Osteocyte (in vitro differentiated cells): ENCODE measurements around the gene CDC27. TPM values are rescaled to one million over a fixed set of nuclear protein-coding genes. Genes with fewer than 3 reads are reported as not detected.

ENCODE experiments used
- DNase-seq: peaks from one replicate; pipeline ENCODE4 v3.0.0; 2021; ENCODE audit warnings: mixed read lengths; ENCODE audit not compliant: unreplicated experiment; ENCODE audit errors: extremely low spot score
- H3K27ac Mint-ChIP-seq: one replicate; pipeline ENCODE4 v1.8.0; 2021; ENCODE audit warnings: mild to moderate bottlenecking, mixed read lengths; ENCODE audit not compliant: unreplicated experiment
- H3K27me3 Mint-ChIP-seq: one replicate; pipeline ENCODE4 v1.8.0; 2021; ENCODE audit warnings: mixed read lengths; ENCODE audit not compliant: unreplicated experiment
- H3K36me3 Mint-ChIP-seq: one replicate; pipeline ENCODE4 v1.8.0; 2021; ENCODE audit warnings: mixed read lengths; ENCODE audit not compliant: unreplicated experiment
- H3K4me1 Mint-ChIP-seq: one replicate; pipeline ENCODE4 v1.8.0; 2021; ENCODE audit warnings: mixed read lengths; ENCODE audit not compliant: unreplicated experiment
- H3K4me3 Mint-ChIP-seq: one replicate; pipeline ENCODE4 v1.8.0; 2021; ENCODE audit warnings: mild to moderate bottlenecking, moderate library complexity, mixed read lengths; ENCODE audit not compliant: unreplicated experiment
- H3K9me3 Mint-ChIP-seq: one replicate; pipeline ENCODE4 v1.8.0; 2021; ENCODE audit warnings: mixed read lengths; ENCODE audit not compliant: unreplicated experiment
- total RNA-seq: library from RNA; stranded (reverse); gene quantifications from 2 replicates; pipeline ENCODE4 v1.2.1, GENCODE V29; 2021
- TF ChIP-seq, protein P1 (sequence below): fragments of 200-600 bp; sonication (generic); IDR thresholded peaks from 2 replicates; pipeline ENCODE4 v1.5.0; 2021; ENCODE audit warnings: antibody characterized with exemption, mild to moderate bottlenecking, moderate library complexity

Gene CDC27
- total RNA-seq, 1 donor from 2014 or later = 112 TPM

DNA sequence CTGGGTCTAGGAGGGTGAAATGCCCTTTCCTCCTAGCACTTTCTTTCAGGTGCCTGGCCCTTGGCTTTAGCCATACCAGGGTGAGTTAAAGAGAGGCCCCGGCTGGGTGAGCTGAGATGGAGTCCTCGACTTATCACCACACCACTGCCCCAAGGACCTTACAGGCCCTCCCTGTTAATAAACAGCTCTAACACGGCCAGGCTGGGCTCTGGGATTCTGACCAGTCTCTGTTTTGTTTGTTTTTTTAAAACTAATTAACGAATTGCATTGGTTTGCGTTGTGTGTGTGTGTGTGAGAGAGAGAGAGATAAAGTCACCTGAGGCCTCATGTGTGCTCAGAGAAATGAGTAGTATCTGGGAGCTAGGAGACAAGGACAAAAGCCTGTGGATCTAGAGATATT lies 34.4 kb upstream of the CDC27 start:
- peaks cover 23% of the 10 kb centered on the region for H3K4me1 Mint-ChIP-seq
- no peak for DNase-seq
- no peak overlapping the region for H3K27ac Mint-ChIP-seq
- no peaks in the 10 kb centered on the region for H3K9me3 Mint-ChIP-seq
- no peaks in the 10 kb centered on the region for H3K27me3 Mint-ChIP-seq
- no peaks in the 10 kb centered on the region for H3K36me3 Mint-ChIP-seq
- TF ChIP-seq, protein P1, sequence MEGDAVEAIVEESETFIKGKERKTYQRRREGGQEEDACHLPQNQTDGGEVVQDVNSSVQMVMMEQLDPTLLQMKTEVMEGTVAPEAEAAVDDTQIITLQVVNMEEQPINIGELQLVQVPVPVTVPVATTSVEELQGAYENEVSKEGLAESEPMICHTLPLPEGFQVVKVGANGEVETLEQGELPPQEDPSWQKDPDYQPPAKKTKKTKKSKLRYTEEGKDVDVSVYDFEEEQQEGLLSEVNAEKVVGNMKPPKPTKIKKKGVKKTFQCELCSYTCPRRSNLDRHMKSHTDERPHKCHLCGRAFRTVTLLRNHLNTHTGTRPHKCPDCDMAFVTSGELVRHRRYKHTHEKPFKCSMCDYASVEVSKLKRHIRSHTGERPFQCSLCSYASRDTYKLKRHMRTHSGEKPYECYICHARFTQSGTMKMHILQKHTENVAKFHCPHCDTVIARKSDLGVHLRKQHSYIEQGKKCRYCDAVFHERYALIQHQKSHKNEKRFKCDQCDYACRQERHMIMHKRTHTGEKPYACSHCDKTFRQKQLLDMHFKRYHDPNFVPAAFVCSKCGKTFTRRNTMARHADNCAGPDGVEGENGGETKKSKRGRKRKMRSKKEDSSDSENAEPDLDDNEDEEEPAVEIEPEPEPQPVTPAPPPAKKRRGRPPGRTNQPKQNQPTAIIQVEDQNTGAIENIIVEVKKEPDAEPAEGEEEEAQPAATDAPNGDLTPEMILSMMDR = no peak
- no peak overlapping the region for H3K4me3 Mint-ChIP-seq

DNA sequence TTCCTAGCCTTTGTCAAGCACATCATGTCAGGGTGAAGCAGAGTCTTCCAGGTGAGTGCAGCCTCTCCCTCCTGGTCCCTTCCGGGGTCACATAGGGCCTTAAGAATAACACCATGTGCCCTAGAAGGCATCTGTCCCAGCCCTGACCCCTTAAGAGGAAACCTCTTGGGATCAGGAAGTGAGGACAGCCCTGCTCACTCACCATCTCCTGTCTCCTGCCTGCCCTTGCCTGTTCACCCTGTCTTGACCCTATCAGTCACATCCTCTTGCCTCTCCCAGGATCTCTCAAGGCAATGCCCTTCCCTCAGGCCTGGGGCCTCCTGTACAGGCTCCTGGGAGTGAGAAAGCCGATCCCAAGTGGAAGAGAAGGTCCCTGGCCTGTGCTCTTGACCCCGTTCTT lies 33.9 kb upstream of the CDC27 start:
- Mint-ChIP-seq H3K4me3 (no peak overlapping the region), H3K4me1 (peaks cover 23% of the 10 kb centered on the region), H3K27ac (no peak overlapping the region), H3K36me3 (no peaks in the 10 kb centered on the region), H3K27me3 (no peaks in the 10 kb centered on the region), H3K9me3 (no peaks in the 10 kb centered on the region)
- TF ChIP-seq, protein P1 = no peak
- no peak for DNase-seq

DNA sequence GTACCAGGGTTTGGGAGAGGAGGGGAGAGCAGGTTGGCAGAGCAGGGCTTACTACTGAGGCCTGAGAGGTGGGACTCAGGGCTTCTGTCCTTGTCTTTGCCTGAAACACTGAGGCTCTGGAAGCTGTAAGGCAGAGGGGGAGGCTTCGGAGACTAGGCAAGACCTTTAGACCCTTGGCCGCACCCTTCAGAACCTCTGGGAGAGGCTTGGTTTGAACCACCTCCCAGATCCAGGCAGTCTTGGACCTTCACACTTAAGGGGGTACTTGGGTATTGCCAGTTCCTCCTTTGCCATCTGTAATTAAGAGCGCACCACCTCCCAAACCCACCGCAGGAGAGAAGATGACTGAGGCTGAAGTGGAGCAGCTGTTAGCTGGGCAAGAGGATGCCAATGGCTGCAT lies 33.0 kb upstream of the CDC27 start:
- TF ChIP-seq, protein P1 = no peak
- H3K27me3 Mint-ChIP-seq = no peaks in the 10 kb centered on the region
- H3K4me1 Mint-ChIP-seq = peaks cover 23% of the 10 kb centered on the region
- H3K9me3 Mint-ChIP-seq = no peaks in the 10 kb centered on the region
- no peaks in the 10 kb centered on the region for H3K36me3 Mint-ChIP-seq
- H3K27ac Mint-ChIP-seq = no peak overlapping the region
- DNase-seq = no peak
- H3K4me3 Mint-ChIP-seq = no peak overlapping the region

DNA sequence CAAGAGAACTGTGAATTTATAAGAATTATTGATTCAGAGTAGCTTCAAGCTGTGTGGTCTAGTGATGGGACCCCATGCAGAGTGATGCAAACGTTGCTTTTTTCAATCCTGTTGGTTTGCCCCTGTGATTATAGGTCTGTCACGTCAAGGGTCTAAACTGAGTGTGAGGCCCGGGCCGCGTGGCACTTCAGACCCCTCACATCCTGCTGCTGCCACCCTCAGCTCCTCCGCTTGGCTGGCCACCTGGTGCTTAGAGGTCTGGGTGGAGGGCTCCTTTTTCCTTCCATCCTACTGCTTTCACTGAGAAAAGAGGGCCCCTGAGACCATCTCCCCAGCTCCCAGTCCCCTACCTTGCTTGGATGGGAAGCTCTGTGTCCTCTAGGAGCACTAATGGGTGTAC lies 32.1 kb upstream of the CDC27 start:
- no peak for DNase-seq
- Mint-ChIP-seq H3K4me3 (no peak overlapping the region), H3K27ac (no peak overlapping the region), H3K27me3 (no peaks in the 10 kb centered on the region), H3K9me3 (no peaks in the 10 kb centered on the region), H3K36me3 (no peaks in the 10 kb centered on the region), H3K4me1 (peaks cover 23% of the 10 kb centered on the region)
- TF ChIP-seq, protein P1 = no peak

DNA sequence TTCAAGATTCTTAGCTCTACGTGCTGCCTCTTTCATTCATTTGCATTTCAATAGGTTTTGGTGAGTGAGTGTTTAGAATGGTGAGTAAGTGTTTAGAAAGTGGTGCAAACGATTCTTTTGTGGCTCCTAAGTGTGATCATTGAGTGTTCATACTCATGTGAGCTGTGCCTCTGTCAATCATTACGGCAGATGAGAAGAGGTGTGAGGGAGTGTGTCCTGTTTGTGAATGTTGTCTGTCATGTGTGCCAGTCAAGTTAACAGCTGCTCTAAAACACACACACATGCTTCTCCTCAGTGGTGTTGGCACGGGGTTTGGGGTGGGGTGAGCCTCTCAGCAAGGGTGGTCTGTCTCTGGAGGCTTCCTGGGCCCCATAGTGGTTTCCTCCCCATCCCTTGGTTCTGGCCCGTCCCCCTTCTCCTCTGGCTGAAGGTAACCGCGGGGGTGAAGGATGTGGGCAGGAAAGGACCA lies 31.5 kb upstream of the CDC27 start:
- Mint-ChIP-seq H3K9me3 (no peaks in the 10 kb centered on the region), H3K4me1 (peaks cover 17% of the 10 kb centered on the region), H3K27ac (no peak overlapping the region), H3K36me3 (no peaks in the 10 kb centered on the region), H3K4me3 (no peak overlapping the region), H3K27me3 (no peaks in the 10 kb centered on the region)
- TF ChIP-seq, protein P1 = no peak
- no peak for DNase-seq
